ENCODE measurements around the gene LEO1.

Gene LEO1

DNA sequence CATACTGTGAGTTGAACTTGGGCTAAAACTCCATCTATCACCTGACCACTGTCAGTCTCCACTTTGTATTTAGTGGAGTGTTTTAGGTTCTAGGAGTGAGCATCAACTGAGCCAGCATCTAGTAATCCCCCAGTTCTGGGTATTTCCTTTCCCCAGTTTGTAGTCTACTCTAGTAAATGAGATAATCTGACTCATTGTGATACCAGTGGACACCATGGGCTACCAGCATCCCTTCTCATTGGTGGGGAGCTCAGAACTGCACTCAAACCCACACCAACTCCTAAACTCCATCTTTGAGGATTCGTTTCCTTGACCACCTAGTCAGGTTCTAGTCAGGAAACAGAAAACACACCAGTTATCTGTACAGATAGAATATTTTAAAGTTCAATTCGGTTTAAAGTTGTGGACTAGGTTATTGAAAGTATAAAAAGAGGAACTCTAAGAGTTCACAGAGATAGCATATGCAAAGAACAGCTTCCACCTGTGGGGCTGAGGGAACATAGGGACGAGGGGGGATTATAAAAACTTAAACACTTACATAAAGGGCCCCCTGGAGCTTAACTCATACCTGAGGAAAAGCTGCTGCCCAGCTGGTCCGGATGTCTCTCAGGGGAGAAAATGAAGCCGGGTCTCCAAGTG is 36.0 kb downstream of the LEO1 start:
- DNase-seq (ENCODE audit: insufficient read length, low spot score) = peak; percentile 37
- peak; percentile 64 for FAIRE-seq

DNA sequence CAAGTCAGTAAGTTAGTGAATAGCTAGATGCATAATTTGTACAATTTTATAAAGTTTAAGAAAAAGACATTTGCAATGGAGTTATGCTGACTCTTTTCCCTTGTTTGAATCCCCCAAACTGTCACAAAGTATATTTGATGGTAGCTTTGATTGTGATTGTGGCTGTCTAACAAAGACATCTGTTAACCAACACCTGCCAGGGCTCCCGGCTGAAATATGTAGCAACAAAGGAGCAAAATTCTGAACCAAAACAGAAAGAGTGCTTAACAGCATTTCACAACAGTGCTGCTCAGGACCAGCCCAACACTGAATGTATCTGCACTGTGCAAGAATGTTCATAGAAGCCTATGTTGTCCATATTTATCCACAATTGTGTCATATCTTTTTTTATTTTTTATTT is 39.4 kb downstream of the LEO1 start:
- DNase-seq (ENCODE audit: insufficient read length, low spot score) (no peak), FAIRE-seq (no peak)

DNA sequence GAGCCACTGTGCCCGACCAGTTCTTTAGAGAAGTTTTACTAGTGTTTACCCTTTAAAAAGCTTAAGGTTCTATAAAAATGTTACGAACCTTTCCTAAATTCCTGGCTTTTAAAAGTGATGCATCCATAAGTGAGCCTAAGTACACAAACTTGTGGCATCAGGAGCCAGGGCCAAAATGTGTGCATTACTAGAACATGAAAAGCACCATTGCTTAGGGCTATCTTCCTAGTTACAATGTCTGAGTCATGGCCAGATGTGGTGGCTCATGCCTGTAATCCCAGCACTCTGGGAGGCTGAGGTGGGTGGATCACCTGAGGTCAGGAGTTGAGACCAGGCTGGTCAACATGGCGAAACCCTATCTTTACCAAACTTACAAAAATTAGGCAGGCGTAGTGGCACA is 39.9 kb downstream of the LEO1 start:
- DNase-seq (ENCODE audit: insufficient read length, low spot score) = no peak
- no peak for FAIRE-seq

DNA sequence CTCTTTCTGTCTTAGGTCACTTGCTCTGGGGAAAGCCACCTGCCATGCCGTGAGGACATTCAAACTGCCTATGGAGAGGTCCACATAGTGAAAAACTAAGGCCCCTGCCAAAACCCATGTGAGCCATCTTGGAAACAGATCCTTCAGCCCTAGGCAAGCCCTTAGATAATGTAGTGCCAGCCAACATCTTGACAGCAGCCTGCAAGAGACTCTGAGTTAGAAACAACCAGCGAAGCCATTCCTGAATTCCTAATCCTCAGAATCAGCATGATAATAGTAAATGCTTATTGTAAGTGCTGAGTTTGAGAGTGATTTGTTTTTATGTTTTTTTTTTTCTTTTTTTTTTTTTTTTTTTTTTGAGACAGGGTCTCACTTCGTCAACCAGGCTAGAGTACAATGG is 40.6 kb downstream of the LEO1 start:
- DNase-seq (ENCODE audit: insufficient read length, low spot score) = no peak
- no peak for FAIRE-seq

DNA sequence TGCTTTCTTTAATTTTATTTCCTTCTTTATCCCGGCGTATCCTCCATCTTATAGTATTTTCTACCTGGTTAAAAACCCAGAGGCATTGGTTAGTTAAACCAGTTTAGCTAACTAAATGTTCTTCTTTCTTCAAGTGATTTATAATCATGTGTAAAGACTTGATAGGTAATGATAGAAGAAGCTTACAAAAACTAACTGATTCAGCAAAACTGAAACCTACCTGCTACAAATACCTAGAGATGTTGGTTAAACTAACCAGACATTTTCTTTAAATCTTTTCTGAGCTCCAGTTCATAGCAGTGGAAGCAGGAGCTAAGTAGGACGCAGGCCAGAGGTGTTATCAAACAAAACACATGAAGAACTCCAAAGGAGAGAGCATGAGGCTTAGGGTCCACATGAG is 44.8 kb downstream of the LEO1 start:
- no peak for DNase-seq (ENCODE audit: insufficient read length, low spot score)
- no peak for FAIRE-seq

DNA sequence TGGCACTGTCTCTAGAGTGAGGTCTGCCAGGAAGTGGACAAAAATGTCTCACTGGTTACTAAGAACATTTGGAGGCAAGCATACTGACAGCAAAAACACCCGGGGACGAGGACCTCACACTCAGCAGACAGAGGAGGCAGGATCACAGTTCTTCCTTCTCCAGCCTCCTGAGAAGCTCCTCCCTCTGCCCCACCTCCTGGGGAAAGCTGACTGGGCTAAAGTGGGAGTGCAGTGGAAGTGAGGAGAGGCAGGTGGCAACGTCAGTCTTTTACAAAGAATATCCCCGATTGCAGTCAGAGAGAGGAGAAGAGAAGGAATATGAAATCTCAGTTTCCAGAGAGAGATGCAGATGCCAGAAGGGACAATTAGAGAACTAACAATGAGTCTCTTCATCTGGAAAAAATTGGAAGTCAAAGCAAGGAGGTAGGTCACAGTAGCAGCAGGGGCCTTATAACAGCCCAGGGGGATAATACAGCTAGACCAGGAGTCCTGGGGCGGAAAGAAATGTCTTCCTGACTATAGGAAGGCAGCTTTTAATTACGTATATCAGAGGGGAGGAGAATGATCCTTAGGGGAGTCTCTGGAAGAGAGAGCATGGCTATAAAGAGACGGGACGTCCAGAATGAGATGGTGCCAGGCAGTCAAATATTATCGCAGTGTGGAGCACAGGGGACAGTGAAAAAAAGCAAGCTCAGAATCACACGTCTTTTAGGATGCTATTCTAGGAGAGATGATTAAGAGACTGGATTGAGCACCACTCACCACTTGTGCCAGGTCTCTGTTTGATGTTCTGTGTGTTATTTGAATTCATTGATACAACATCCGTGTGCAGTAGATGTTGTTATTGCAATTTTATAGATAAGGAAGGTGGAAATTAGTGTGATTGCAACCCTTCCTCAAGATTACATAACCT is 47.2 kb downstream of the LEO1 start:
- no peak for FAIRE-seq
- DNase-seq (ENCODE audit: insufficient read length, low spot score) = no peak

DNA sequence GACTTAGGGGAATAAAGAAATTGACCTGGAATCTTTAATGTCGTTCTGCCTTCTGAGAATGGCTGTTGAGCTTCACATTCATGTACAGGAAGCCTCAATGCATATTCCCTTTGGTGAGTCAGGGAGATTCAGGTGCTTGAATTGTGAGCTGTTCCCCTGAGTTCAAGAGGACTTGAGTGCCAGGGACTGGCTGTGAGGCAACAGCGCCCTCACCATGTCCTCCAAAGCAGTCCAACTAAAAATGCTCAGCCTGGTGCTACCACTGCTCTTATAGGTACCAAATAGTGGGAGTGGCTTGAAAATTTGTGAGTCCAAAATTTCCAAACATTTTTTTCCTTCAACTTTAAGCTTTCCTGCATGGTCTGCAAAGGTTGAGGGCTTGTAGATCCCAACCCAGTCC is 54.1 kb downstream of the LEO1 start:
- no peak for DNase-seq (ENCODE audit: insufficient read length, low spot score)

DNA sequence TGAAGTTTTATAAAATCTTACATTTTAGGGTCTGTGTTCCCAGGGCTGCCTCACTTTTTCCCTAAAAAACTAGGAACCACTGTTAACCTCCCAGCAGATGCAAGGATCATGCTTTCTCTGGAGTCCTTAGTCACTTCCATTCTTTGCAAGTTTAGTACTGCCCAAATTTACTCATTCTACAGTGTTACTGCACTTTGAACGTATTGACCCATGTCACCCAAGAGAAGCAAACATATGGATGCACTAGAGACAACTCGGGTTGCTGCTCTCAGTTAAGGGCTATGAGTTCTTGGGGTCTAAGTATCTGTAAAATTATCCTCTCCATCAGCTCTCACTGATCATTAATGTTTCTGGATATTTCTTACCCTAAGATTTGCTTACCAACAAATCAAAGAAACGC is 59.0 kb downstream of the LEO1 start:
- no peak for DNase-seq (ENCODE audit: insufficient read length, low spot score)
- no peak for FAIRE-seq

More for the DNA sequence above, 54.1 kb downstream of the LEO1 start:
- FAIRE-seq = no peak

DNA sequence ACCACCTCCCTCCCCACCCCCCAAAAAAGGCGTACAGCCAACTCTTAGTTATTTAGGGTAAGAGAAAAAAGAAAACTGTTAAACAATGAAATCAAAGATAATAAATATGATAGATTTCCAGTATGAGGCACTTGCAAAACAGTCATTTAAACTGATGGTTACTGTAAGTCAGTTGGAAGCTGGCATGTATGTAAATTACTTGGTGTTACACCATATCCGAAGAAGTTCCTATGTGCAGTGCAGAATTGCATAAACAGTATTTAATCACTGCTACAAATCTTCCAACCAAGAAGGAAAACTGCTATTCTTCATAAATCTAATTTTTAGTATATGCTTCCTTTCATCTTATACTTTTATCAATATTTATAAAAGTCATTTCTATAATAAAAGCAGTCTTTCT is 62.0 kb downstream of the LEO1 start:
- FAIRE-seq (no peak), DNase-seq (ENCODE audit: insufficient read length, low spot score) (no peak)

DNA sequence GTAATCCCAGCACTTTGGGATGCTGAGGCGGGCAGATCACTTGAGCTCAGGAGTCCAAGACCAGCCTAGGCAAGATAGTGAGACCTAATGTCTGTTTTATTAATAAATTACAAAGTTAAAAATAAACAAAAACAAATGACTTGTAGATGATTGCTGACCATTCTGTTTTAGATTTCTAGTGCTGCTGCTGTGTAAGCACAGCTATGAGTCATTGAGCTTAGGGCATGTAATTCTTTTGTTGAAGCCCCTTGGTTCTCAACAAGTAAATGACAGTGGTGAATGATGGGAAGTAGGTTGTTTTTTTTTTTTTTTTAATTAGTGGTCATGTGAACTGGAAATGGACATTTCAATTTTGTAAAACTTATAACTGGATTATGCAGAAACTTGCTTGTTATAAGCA is 63.3 kb downstream of the LEO1 start:
- DNase-seq (ENCODE audit: insufficient read length, low spot score) = no peak
- FAIRE-seq = no peak

DNA sequence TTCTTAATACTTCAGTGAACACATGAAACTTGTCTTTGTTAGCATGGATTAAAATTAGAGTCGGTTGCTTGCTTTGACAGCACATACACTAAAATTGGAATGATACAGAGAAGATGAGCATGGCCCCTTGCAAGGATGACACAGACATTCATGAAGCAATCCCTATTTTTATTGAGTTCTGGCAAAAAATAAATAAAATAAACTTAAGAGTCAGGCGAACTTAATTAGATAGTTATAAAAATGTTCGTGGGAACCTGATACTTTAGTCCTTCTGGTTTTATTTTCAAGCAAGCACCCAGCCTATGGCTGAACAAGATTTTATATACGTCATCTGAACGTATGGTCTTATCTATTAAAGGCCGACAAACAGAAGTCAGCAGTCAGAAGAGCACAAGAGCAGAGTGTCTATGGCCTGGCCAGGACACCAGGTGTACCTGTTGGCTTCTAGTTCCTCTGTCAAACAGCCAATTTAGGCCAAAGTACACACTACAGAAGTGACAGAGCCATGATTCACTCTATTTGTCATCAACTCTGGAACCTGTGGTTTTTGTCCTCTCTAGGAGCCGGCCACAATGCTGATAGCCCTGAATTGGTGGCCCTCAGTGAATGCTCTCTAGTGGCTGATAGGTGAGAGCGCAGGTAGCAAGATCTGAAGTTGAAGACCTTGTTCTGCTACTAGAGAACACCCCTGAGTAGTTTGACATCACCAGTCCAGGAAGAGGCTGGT is 64.3 kb downstream of the LEO1 start:
- FAIRE-seq (no peak), DNase-seq (ENCODE audit: insufficient read length, low spot score) (no peak)

DNA sequence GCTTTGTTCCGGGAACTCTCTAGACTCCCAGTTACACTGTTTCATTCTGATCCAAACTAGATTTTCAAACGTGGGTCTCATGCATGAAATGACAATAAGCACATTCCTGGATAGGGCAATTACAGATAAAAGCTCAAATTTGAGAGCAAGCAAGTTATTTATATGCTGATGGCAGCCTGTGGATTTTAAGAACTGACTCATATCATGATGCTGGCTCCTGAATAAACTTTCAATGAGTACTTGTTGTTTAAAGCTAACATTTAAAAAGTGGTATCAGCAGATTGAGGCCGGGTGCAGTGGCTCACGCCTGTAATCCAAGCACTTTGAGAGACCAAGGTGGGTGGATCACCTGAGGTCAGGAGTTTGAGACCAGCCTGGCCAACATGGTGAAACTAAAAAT is 66.6 kb downstream of the LEO1 start:
- DNase-seq (ENCODE audit: insufficient read length, low spot score) = no peak
- no peak for FAIRE-seq

DNA sequence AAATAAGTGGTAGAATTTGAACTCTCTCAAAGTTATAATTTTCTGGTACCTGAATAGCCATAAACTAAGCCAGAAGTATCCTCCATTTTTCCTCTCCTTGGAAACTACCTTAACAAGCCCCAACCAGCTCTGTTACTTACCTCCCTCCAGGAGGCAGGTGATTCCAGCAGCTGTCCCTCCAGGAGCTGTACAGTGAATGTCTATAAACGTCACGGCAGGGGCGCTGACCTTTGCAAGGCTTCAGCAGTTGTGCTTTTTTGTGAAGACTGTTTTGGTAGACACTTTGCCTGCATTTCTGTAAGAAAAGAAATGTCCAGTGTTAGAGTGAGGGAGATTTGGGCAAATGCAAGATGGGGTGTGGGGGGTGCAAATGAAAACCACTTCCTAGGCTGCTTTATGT is 67.2 kb downstream of the LEO1 start:
- DNase-seq (ENCODE audit: insufficient read length, low spot score) = no peak
- FAIRE-seq = no peak

DNA sequence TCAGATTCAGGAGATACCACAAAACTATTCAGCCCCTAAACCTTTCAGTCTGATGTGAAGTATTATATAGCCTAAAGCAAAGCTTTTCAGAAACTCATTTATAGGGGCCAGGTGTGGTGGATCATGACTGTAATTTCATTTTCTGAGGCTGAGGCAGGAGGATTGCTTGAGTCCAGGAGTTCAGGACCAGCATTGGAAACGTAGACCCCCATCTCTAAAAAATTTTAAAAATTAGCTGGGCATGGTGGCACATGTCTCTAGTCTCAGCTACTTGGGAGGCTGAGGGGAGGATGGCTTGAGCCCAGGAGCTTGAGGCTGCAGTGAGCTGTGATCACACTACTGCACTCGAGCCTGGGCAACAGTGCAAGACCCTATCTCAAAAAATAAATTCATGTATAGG is 82.1 kb downstream of the LEO1 start:
- no peak for DNase-seq (ENCODE audit: insufficient read length, low spot score)
- FAIRE-seq = no peak

DNA sequence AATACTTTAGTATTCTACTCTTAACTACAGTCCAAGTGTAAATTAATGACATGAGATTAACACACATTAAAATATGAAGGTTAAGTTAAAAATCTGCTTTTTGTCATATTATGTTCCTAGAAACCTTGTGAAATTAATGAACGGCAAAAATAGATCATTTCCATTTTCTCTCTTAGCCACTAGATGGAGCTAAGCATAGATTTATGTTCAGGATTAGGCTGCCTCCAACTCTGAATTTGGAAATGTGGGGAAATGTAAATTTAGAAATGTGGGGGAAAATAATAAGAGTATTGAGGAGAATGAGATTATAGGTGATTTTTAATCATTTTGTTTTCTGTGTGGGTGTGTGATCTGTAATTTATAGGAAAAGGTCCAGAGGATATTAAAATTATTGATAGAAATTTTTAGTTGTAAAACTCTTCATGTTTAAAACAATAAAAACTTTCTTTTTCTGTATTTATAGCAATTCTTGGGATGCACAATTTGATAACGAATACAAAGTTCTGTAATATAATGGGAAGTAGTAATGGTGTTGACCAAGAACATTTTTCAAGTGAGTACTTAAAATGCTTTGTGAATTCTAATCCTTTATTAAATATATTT is 82.9 kb downstream of the LEO1 start:
- DNase-seq (ENCODE audit: insufficient read length, low spot score) = peak; percentile 33
- FAIRE-seq = no peak

Data from GM19239 (cell line).